ENCODE results near the gene GUK1.
"Not testable (repeated sequence)": the region's sequence is repeated elsewhere in the genome, so short reads cannot be mapped to it uniquely, and the experiment has no call there.

Gene GUK1

DNA sequence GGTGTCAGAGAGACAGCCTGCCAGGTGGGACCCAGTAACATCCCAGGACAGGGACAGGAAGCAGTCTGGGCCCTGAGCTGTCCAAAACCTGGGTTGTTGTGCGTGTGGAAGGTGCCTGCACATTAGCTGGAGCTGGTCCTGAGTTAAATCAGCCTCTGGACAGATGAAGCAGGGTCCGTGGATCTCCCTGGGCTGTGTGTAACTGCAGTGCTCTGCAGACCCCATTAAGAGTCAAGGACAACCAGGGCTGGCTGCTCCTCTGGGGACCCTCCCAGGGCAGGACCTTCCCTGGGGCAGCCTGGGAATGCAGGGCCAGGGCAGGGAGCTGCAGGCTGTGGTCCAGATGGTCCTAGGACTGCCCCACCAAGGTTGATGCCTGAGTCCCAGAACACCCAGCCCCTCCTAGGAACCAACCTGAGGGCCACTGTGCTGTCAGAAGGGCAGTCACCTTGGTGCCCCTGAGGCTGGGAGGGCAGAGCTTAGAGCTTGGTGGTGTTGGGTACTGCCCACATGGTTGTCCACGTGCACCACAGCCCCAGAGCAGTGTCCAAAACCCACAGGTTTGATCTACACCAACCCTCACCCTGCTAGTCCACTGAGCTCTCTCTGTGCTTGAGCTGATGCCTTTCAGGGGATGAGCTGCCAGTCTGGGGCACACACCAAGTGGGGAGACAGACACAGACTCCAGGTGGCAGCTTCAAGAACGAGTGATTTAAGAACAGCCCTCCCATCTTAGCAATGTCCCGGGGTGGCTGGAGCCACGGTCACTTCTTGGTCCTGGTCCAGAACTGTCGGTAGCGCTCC is 33.9 kb upstream of the GUK1 start:
- H3K27ac ChIP-seq (ENCODE audit: low read depth, low read length, severe bottlenecking) = no peak overlapping the region
- peaks cover 16% of the 10 kb centered on the region for H3K4me1 ChIP-seq (ENCODE audit: control insufficient read depth, insufficient read depth, low read length, poor library complexity, severe bottlenecking)
- H3K9me3 ChIP-seq (ENCODE audit: control insufficient read depth, low read length) = no peaks in the 10 kb centered on the region
- 93 to 98% methylated on average over 7 to 8 of the region's 8 CpGs for WGBS, 2 experiments (ENCODE audit: insufficient coverage in 2 of 2)
- peaks cover 18% of the 10 kb centered on the region for H3K36me3 ChIP-seq (ENCODE audit: control insufficient read depth, insufficient read depth, low read length)
- H3K4me3 ChIP-seq (ENCODE audit: extremely low read depth, insufficient read depth, low read length, poor library complexity, severe bottlenecking) = no peak overlapping the region

DNA sequence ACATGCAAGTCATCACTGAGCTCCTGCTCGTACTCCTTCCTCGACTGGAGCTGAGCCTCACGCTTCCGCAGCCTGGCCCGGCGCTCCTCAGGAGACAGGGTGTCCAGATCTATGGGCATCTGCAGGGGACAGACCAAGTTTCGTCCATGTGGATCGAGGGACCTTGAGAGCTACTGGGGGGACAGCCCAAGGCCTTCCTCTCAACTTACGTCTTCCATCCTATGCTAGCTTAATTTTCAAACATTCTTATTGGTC is 33.4 kb upstream of the GUK1 start:
- Histone ChIP-seq H3K27ac (ENCODE audit: low read depth, low read length, severe bottlenecking) (no peak overlapping the region), H3K9me3 (ENCODE audit: control insufficient read depth, low read length) (no peaks in the 10 kb centered on the region), H3K4me3 (ENCODE audit: extremely low read depth, insufficient read depth, low read length, poor library complexity, severe bottlenecking) (no peak overlapping the region), H3K36me3 (ENCODE audit: control insufficient read depth, insufficient read depth, low read length) (peaks cover 18% of the 10 kb centered on the region), H3K4me1 (ENCODE audit: control insufficient read depth, insufficient read depth, low read length, poor library complexity, severe bottlenecking) (peaks cover 14% of the 10 kb centered on the region)
- WGBS, 2 experiments (ENCODE audit: insufficient coverage in 2 of 2) = 97 to 99% methylated on average over 9 of the region's 9 CpGs

- 95 to 96% methylated on average over 17 to 19 of the region's 19 CpGs for WGBS, 2 experiments (ENCODE audit: insufficient coverage in 2 of 2)
- Histone ChIP-seq H3K9me3 (ENCODE audit: control insufficient read depth, low read length) (no peaks in the 10 kb centered on the region), H3K36me3 (ENCODE audit: control insufficient read depth, insufficient read depth, low read length) (peaks cover 18% of the 10 kb centered on the region), H3K27ac (ENCODE audit: low read depth, low read length, severe bottlenecking) (no peak overlapping the region), H3K4me3 (ENCODE audit: extremely low read depth, insufficient read depth, low read length, poor library complexity, severe bottlenecking) (no peak overlapping the region), H3K4me1 (ENCODE audit: control insufficient read depth, insufficient read depth, low read length, poor library complexity, severe bottlenecking) (peaks cover 10% of the 10 kb centered on the region)
These were observed 32.4 kb upstream of the GUK1 start for GRCh38 chr1:228107636-228108035.

- H3K27ac ChIP-seq (ENCODE audit: low read depth, low read length, severe bottlenecking) = no peak overlapping the region
- WGBS, 2 experiments (ENCODE audit: insufficient coverage in 2 of 2) = 81 to 89% methylated on average over 7 to 9 of the region's 11 CpGs
- no peaks in the 10 kb centered on the region for H3K9me3 ChIP-seq (ENCODE audit: control insufficient read depth, low read length)
- H3K4me3 ChIP-seq (ENCODE audit: extremely low read depth, insufficient read depth, low read length, poor library complexity, severe bottlenecking) = peak overlapping the region; percentile 96
- peaks cover 18% of the 10 kb centered on the region for H3K36me3 ChIP-seq (ENCODE audit: control insufficient read depth, insufficient read depth, low read length)
- peaks cover 10% of the 10 kb centered on the region for H3K4me1 ChIP-seq (ENCODE audit: control insufficient read depth, insufficient read depth, low read length, poor library complexity, severe bottlenecking)
These were observed 31.9 kb upstream of the GUK1 start for GRCh38 chr1:228108055-228108690.

- Histone ChIP-seq H3K4me1 (ENCODE audit: control insufficient read depth, insufficient read depth, low read length, poor library complexity, severe bottlenecking) (peaks cover 10% of the 10 kb centered on the region), H3K27ac (ENCODE audit: low read depth, low read length, severe bottlenecking) (peak overlapping the region; percentile 59), H3K9me3 (ENCODE audit: control insufficient read depth, low read length) (no peaks in the 10 kb centered on the region), H3K36me3 (ENCODE audit: control insufficient read depth, insufficient read depth, low read length) (peaks cover 18% of the 10 kb centered on the region), H3K4me3 (ENCODE audit: extremely low read depth, insufficient read depth, low read length, poor library complexity, severe bottlenecking) (peak overlapping the region; percentile 96)
- 5 to 10% methylated on average over 7 to 8 of the region's 8 CpGs for WGBS, 2 experiments (ENCODE audit: insufficient coverage in 2 of 2)
These were observed 31.4 kb upstream of the GUK1 start for GRCh38 chr1:228108742-228109072.

DNA sequence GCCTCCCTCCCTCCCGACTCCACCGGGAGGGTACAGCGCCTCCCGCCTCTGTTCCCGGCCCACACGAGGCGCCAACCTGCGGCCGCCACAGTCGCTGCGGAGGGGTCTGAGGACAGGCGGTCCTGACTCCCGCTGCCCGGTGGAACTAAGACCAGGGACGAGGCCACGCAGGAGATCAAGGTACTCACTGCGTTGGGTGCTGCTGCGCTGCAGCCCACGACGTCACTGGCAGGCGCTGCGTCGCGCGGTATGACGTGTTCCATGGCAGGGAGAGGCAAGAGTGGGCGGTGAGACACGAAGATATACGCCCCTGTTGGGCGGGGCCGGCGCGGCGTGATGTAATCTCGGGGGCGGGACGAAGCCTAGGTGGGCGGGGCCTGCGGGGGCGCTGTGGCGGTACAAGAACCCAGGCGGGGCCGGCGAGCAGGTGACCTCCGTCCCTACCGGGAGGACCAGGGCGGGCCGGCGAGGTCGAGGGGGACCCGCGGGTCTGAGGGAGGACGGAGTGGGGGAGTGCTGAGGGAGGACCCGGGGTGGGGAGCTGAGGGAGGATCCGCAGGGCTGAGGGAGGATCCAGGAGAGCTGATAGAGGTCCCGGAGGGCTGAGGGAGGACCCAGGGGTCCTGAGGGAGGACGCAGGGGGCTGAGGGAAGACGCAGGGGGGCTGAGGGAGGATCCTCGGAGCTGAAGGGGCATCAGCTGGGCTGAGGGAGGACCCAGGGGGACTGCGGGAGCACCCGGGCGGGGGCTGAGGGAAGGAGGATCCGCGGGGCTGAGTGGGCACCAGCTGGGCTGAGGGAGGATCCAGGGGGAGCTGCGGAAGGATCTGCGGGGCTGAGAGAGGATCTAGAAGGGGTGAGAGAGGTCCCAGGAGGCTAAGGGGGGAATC is 30.8 kb upstream of the GUK1 start, which contains the start of gene MRPL55:
MRPL55 (minus strand) TSS at position 227 of the 889 bp plus-strand sequence. CDS start 1,039 bp downstream, outside the sequence.
- peaks cover 10% of the 10 kb centered on the region for H3K4me1 ChIP-seq (ENCODE audit: control insufficient read depth, insufficient read depth, low read length, poor library complexity, severe bottlenecking)
- H3K4me3 ChIP-seq (ENCODE audit: extremely low read depth, insufficient read depth, low read length, poor library complexity, severe bottlenecking) = peak within 1 kb of the TSS; percentile 96
- whole genome bisulfite sequencing, 2 experiments (ENCODE audit: insufficient coverage in 2 of 2) = 0 to 2% methylated on average over 41 to 56 of the region's 66 CpGs
- H3K36me3 ChIP-seq (ENCODE audit: control insufficient read depth, insufficient read depth, low read length) = peaks cover 18% of the 10 kb centered on the region
- no peaks in the 10 kb centered on the region for H3K9me3 ChIP-seq (ENCODE audit: control insufficient read depth, low read length)
- H3K27ac ChIP-seq (ENCODE audit: low read depth, low read length, severe bottlenecking) = peak within 1 kb of the TSS; percentile 80

- Histone ChIP-seq H3K27ac (ENCODE audit: low read depth, low read length, severe bottlenecking) (peak overlapping the region; percentile 80), H3K9me3 (ENCODE audit: control insufficient read depth, low read length) (no peaks in the 10 kb centered on the region), H3K4me1 (ENCODE audit: control insufficient read depth, insufficient read depth, low read length, poor library complexity, severe bottlenecking) (peaks cover 10% of the 10 kb centered on the region), H3K36me3 (ENCODE audit: control insufficient read depth, insufficient read depth, low read length) (peaks cover 18% of the 10 kb centered on the region), H3K4me3 (ENCODE audit: extremely low read depth, insufficient read depth, low read length, poor library complexity, severe bottlenecking) (peak overlapping the region; percentile 96)
- 52 to 54% methylated on average over 15 of the region's 15 CpGs for WGBS, 2 experiments (ENCODE audit: insufficient coverage in 2 of 2)
These were observed 30.1 kb upstream of the GUK1 start for GRCh38 chr1:228109962-228110488.

- H3K36me3 ChIP-seq (ENCODE audit: control insufficient read depth, insufficient read depth, low read length) = peaks cover 18% of the 10 kb centered on the region
- WGBS, 2 experiments (ENCODE audit: insufficient coverage in 2 of 2) = 92 to 94% methylated on average over 5 of the region's 7 CpGs
- no peaks in the 10 kb centered on the region for H3K9me3 ChIP-seq (ENCODE audit: control insufficient read depth, low read length)
- H3K4me1 ChIP-seq (ENCODE audit: control insufficient read depth, insufficient read depth, low read length, poor library complexity, severe bottlenecking) = peaks cover 10% of the 10 kb centered on the region
- peak overlapping the region; percentile 96 for H3K4me3 ChIP-seq (ENCODE audit: extremely low read depth, insufficient read depth, low read length, poor library complexity, severe bottlenecking)
- H3K27ac ChIP-seq (ENCODE audit: low read depth, low read length, severe bottlenecking) = peak overlapping the region; percentile 80
These were observed 29.5 kb upstream of the GUK1 start for GRCh38 chr1:228110556-228110955.

GRCh38 chr1:228111315-228111714 is 28.8 kb upstream of the GUK1 start:
- H3K27ac ChIP-seq (ENCODE audit: low read depth, low read length, severe bottlenecking); H3K4me3 ChIP-seq (ENCODE audit: extremely low read depth, insufficient read depth, low read length, poor library complexity, severe bottlenecking); H3K9me3 ChIP-seq (ENCODE audit: control insufficient read depth, low read length): not testable (repeated sequence)
- Histone ChIP-seq H3K4me1 (ENCODE audit: control insufficient read depth, insufficient read depth, low read length, poor library complexity, severe bottlenecking) (peaks cover 10% of the 10 kb centered on the region), H3K36me3 (ENCODE audit: control insufficient read depth, insufficient read depth, low read length) (peaks cover 16% of the 10 kb centered on the region)
- WGBS, 2 experiments (ENCODE audit: insufficient coverage in 2 of 2) = 100% methylated on average over 1 to 2 of the region's 6 CpGs

DNA sequence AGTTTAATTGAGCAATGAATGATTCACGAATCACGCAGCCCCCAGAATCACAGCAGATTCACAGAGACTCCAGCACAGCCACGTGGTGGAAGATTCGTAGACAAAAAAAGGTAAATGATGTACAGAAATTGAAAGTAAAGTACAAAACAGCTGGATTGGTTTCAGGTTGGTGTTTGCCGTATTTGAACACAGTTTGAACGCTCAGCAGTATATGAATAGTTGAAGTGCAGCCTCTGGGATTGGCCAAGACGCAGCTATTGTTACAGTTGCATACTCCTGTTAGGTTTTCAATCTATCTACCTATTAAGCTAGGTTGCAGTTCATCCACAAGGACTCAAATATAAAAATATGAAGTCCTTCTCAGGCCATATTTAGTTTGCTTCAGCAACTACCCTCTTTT is 27.9 kb upstream of the GUK1 start:
- Histone ChIP-seq H3K9me3 (ENCODE audit: control insufficient read depth, low read length) (peaks cover 10% of the 10 kb centered on the region), H3K27ac (ENCODE audit: low read depth, low read length, severe bottlenecking) (no peak overlapping the region), H3K4me1 (ENCODE audit: control insufficient read depth, insufficient read depth, low read length, poor library complexity, severe bottlenecking) (peaks cover 10% of the 10 kb centered on the region), H3K36me3 (ENCODE audit: control insufficient read depth, insufficient read depth, low read length) (peaks cover 7% of the 10 kb centered on the region), H3K4me3 (ENCODE audit: extremely low read depth, insufficient read depth, low read length, poor library complexity, severe bottlenecking) (no peak overlapping the region)
- 87 to 88% methylated on average over 3 to 5 of the region's 7 CpGs for WGBS, 2 experiments (ENCODE audit: insufficient coverage in 2 of 2)
